ENCODE measurements around the gene PLXDC2.

Gene PLXDC2

DNA sequence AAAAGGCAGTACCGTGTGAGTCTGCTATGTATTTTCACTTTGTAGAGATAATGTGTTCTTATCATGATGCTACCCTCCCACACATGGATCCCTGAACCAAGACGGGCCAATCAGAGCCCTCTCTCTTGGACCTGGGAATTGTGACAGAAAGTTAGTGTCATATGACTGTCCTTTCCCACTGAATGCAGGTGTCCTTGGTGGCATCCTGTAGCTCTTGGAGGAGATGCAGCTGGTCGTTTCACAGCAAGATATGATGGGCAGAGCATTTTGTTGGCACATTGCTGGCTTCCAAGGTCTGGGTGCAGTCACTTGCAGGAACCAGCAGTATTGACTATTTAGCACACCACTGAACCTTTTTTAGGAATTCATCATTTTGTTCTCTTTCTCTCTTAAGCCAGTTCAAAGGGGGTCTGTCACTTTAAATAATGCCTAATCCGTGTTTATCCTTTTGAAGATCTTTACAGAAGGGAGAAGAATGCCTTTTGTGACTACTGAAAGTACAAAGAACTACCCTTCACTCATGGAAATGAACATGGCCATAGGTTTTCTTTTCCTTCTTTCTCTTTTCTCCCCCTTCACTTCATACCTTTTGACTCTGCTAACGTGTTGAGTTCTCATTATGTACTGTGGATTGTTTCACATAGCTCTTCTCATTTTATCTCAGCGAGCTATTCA lies 125.1 kb downstream of the PLXDC2 start:
- H3K4me2 ChIP-seq (ENCODE audit: low read length) = no peak overlapping the region
- H3K4me1 ChIP-seq (ENCODE audit: control insufficient read depth, low read length) = no peaks in the 10 kb centered on the region
- no peak for TF ChIP-seq EZH2phosphoT487 (IDR thresholded peaks at IDR 0.05; ENCODE audit: borderline replicate concordance, low read length)
- TF ChIP-seq, protein P1, sequence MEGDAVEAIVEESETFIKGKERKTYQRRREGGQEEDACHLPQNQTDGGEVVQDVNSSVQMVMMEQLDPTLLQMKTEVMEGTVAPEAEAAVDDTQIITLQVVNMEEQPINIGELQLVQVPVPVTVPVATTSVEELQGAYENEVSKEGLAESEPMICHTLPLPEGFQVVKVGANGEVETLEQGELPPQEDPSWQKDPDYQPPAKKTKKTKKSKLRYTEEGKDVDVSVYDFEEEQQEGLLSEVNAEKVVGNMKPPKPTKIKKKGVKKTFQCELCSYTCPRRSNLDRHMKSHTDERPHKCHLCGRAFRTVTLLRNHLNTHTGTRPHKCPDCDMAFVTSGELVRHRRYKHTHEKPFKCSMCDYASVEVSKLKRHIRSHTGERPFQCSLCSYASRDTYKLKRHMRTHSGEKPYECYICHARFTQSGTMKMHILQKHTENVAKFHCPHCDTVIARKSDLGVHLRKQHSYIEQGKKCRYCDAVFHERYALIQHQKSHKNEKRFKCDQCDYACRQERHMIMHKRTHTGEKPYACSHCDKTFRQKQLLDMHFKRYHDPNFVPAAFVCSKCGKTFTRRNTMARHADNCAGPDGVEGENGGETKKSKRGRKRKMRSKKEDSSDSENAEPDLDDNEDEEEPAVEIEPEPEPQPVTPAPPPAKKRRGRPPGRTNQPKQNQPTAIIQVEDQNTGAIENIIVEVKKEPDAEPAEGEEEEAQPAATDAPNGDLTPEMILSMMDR (IDR thresholded peaks at IDR 0.05; ENCODE audit: low read depth, low read length, poor library complexity, severe bottlenecking) = no peak
- H3K9me3 ChIP-seq (ENCODE audit: control insufficient read depth, insufficient read depth, low read length) = no peaks in the 10 kb centered on the region
- H3K79me2 ChIP-seq (ENCODE audit: control insufficient read depth, low read length) = no peaks in the 10 kb centered on the region
- H3K9me2 ChIP-seq (replicated peaks; ENCODE audit: control insufficient read depth, low read length) = no peaks in the 10 kb centered on the region; the same call in 1 of the 2 replicates
- H3K27me3 ChIP-seq (ENCODE audit: control insufficient read depth, low read length) = no peaks in the 10 kb centered on the region
- no peak overlapping the region for H3K27ac ChIP-seq (ENCODE audit: low read depth, low read length)
- H3K36me3 ChIP-seq (ENCODE audit: control insufficient read depth, low read length) = no peaks in the 10 kb centered on the region
- no peaks in the 10 kb centered on the region for H4K20me1 ChIP-seq (ENCODE audit: control insufficient read depth, insufficient read depth, low read depth, low read length)
- no peaks in the 10 kb centered on the region for H3F3A ChIP-seq (ENCODE audit: control insufficient read depth, insufficient read depth)
- H3K4me3 ChIP-seq (ENCODE audit: low read length) = no peak overlapping the region

DNA sequence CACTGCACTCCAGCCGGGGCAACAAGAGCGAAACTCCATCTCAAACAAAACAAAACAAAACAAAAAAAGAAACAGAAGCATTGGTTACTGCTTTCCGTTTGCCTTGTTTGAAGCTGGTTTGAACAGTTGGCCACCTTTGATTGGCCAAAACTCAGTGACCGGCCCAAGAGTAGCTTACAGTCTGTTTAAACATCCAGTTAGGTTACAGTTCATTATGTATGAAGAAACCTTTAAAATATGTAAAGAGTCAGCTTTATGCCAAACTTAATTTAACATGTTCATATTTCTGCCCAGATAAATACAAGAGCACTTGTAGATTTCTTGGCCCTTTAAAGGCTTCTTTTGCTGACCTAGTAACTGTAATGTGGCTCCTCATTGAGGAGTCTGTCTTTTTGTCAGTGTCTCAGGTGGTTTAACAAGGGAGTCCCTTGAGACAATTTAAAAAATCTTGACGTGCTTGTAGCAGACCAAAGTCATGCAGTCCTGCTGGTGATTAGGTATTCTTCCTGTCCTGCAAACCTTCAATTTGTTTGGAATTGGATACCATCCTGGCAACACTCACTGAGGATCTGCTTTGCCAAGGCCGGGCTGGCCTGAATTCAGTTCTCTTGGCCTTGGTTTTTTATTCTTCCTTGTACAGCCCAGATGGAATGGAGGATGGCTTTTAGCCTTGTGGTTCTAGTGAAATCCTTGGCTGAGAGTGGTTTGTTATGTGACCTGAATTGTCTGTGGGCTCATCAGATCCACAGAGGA lies 128.9 kb downstream of the PLXDC2 start:
- H4K20me1 ChIP-seq (ENCODE audit: control insufficient read depth, insufficient read depth, low read depth, low read length) = no peaks in the 10 kb centered on the region
- H3K4me1 ChIP-seq (ENCODE audit: control insufficient read depth, low read length) = peaks cover 3% of the 10 kb centered on the region; the same call in 1 of the 2 replicates
- H3K4me2 ChIP-seq (ENCODE audit: low read length) = no peak overlapping the region
- no peaks in the 10 kb centered on the region for H3K36me3 ChIP-seq (ENCODE audit: control insufficient read depth, low read length)
- no peaks in the 10 kb centered on the region for H3K9me3 ChIP-seq (ENCODE audit: control insufficient read depth, insufficient read depth, low read length)
- H3F3A ChIP-seq (ENCODE audit: control insufficient read depth, insufficient read depth) = no peaks in the 10 kb centered on the region
- no peaks in the 10 kb centered on the region for H3K27me3 ChIP-seq (ENCODE audit: control insufficient read depth, low read length)
- TF ChIP-seq, protein P1 (IDR thresholded peaks at IDR 0.05; ENCODE audit: low read depth, low read length, poor library complexity, severe bottlenecking) = no peak
- TF ChIP-seq EZH2phosphoT487 (IDR thresholded peaks at IDR 0.05; ENCODE audit: borderline replicate concordance, low read length) = no peak
- H3K4me3 ChIP-seq (ENCODE audit: low read length) = no peak overlapping the region
- no peaks in the 10 kb centered on the region for H3K79me2 ChIP-seq (ENCODE audit: control insufficient read depth, low read length)
- H3K9me2 ChIP-seq (replicated peaks; ENCODE audit: control insufficient read depth, low read length) = no peaks in the 10 kb centered on the region; the same call in 1 of the 2 replicates
- H3K27ac ChIP-seq (ENCODE audit: low read depth, low read length) = no peak overlapping the region

DNA sequence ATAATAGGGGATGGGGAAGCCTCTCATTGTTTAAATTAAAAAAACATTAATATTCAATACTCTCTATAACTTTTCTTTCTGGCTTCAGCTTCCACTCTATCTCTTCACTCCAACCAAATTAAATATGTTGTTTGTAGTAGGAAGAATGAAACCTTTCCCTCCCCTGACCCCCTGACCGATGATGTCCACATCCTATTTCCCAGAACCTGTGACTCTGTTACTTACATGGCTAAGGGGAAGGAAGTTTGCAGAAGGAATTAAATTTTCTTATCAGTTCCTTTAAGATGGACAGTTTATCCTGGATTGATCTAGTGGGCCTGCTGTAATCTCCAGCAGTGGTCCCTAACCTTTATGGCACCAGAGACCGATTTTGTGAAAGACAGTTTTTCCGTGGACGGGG lies 130.0 kb downstream of the PLXDC2 start:
- H3K4me1 ChIP-seq (ENCODE audit: control insufficient read depth, low read length) = peaks cover 3% of the 10 kb centered on the region; the same call in 1 of the 2 replicates
- no peaks in the 10 kb centered on the region for H3K79me2 ChIP-seq (ENCODE audit: control insufficient read depth, low read length)
- no peak for TF ChIP-seq EZH2phosphoT487 (IDR thresholded peaks at IDR 0.05; ENCODE audit: borderline replicate concordance, low read length)
- TF ChIP-seq, protein P1 (IDR thresholded peaks at IDR 0.05; ENCODE audit: low read depth, low read length, poor library complexity, severe bottlenecking) = no peak
- H3F3A ChIP-seq (ENCODE audit: control insufficient read depth, insufficient read depth) = no peaks in the 10 kb centered on the region
- no peaks in the 10 kb centered on the region for H3K9me3 ChIP-seq (ENCODE audit: control insufficient read depth, insufficient read depth, low read length)
- no peaks in the 10 kb centered on the region for H3K27me3 ChIP-seq (ENCODE audit: control insufficient read depth, low read length)
- no peaks in the 10 kb centered on the region for H4K20me1 ChIP-seq (ENCODE audit: control insufficient read depth, insufficient read depth, low read depth, low read length)
- no peak overlapping the region for H3K4me3 ChIP-seq (ENCODE audit: low read length)
- H3K27ac ChIP-seq (ENCODE audit: low read depth, low read length) = no peak overlapping the region
- H3K36me3 ChIP-seq (ENCODE audit: control insufficient read depth, low read length) = no peaks in the 10 kb centered on the region
- no peak overlapping the region for H3K4me2 ChIP-seq (ENCODE audit: low read length)
- no peaks in the 10 kb centered on the region; the same call in 1 of the 2 replicates for H3K9me2 ChIP-seq (replicated peaks; ENCODE audit: control insufficient read depth, low read length)
